Spleen (tissue), 7 donors: ENCODE measurements around the gene TGM1.

Source experiments
- POLR2AphosphoS5 ChIP-seq, 3 donors: sonication (generic); formaldehyde crosslinking; IDR thresholded peaks; one replicate each; pipeline ENCODE4 v1.5.1; 2017; ENCODE audit warnings: antibody characterized with exemption in 3 of 3
- TF ChIP-seq, protein P1 (sequence below), 11 experiments: fragments of 200-600 bp in 7 of 11; fragments of 450-650 bp in 4 of 11; sonication (generic) in 4 of 11; IDR thresholded peaks in 8 of 11; conservative IDR thresholded peaks in 3 of 11; 1 replicate in 7 of 11; 2 replicates in 4 of 11; pipeline versions ENCODE4 v1.4.0 to v1.8.0; 2016 to 2021; ENCODE audit warnings: antibody characterized with exemption in 11 of 11, inconsistent platforms in 4 of 11, mild to moderate bottlenecking in 1 of 11
- donor health status: DM: no; HTN: no; CAD: no; lungs with moderate emphysema.
- donor health status: DM: no; HTN: no; CAD: no.
- donor health status: DM: no; HTN: no; CAD: no.

DNA sequence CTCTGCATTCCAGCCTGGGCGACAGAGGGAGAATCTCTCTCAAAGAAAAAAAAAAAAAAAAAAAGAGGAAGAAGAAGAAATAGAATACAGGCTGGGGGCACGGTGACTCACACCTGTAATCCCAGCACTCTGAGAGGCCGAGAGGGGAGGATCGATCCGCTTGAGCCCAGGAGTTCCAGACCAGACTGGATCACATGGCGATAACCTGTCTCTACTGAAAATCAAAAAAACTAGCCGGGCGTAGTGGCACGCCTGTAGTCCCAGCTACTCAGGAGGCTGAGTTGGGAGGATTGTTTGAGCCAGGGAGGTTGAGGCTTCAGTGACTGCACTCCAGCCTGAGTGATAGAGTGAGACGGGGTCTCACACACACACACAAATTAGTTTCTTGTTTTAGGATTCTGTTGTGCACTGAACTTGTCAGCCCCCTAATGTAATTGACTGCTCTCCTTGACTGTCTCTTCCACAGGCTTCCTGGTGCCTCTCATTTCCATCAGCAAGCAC lies 19.6 kb downstream of the TGM1 start:
- TF ChIP-seq, protein P1, sequence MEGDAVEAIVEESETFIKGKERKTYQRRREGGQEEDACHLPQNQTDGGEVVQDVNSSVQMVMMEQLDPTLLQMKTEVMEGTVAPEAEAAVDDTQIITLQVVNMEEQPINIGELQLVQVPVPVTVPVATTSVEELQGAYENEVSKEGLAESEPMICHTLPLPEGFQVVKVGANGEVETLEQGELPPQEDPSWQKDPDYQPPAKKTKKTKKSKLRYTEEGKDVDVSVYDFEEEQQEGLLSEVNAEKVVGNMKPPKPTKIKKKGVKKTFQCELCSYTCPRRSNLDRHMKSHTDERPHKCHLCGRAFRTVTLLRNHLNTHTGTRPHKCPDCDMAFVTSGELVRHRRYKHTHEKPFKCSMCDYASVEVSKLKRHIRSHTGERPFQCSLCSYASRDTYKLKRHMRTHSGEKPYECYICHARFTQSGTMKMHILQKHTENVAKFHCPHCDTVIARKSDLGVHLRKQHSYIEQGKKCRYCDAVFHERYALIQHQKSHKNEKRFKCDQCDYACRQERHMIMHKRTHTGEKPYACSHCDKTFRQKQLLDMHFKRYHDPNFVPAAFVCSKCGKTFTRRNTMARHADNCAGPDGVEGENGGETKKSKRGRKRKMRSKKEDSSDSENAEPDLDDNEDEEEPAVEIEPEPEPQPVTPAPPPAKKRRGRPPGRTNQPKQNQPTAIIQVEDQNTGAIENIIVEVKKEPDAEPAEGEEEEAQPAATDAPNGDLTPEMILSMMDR (IDR thresholded peaks at IDR 0.05 in 8 of 11, conservative IDR thresholded peaks at IDR 0.05 in 3 of 11) = no peak
- TF ChIP-seq POLR2AphosphoS5 (IDR thresholded peaks at IDR 0.05) = no peak
